Measurements from ENCODE around the gene MYL7.

GRCh38 chr7:44106311-44107065, 34.6 kb downstream of the MYL7 start:
- TF ChIP-seq CTCF (IDR thresholded peaks at IDR 0.05) (no peak), REST (IDR thresholded peaks at IDR 0.05; ENCODE audit: insufficient read depth in 1 of 2, low read depth in 2 of 2, low read length in 1 of 2) (no peak), POLR2AphosphoS5 (IDR thresholded peaks at IDR 0.05; ENCODE audit: low read depth, low read length) (no peak), SIN3A (IDR thresholded peaks at IDR 0.05; ENCODE audit: borderline replicate concordance, insufficient read depth, low read depth, low read length) (no peak), TCF7L2 (IDR thresholded peaks at IDR 0.05; ENCODE audit: low read depth, low read length) (no peak)

All from Panc1 (cell line).